Transverse colon (tissue), 4 donors: ENCODE data around the gene MED15. TPM values are rescaled to one million over a fixed set of nuclear protein-coding genes. Genes with fewer than 3 reads are reported as not detected.

ENCODE experiments used
- DNase-seq: peaks from one replicate; pipeline ENCODE4 v3.0.0-alpha.2; 2019
- H3K27ac ChIP-seq, 4 donors: fragments of 200-600 bp; sonication (generic); 2 replicates each; pipeline ENCODE4 v1.5.1; 2016 to 2018; ENCODE audit warnings: inconsistent platforms in 4 of 4
- H3K27me3 ChIP-seq: fragments of 200-600 bp; sonication (generic); 2 replicates; pipeline ENCODE4 v1.5.1; 2017; ENCODE audit warnings: inconsistent platforms
- H3K36me3 ChIP-seq, 4 donors: fragments of 200-600 bp; sonication (generic); 2 replicates each; pipeline ENCODE4 v1.5.1; 2017 to 2019; ENCODE audit warnings: inconsistent platforms in 4 of 4
- H3K4me1 ChIP-seq, 4 donors: fragments of 200-600 bp; sonication (generic); 2 replicates each; pipeline ENCODE4 v1.5.1; 2017 to 2020; ENCODE audit warnings: inconsistent platforms in 4 of 4
- H3K4me3 ChIP-seq, 4 donors: fragments of 200-600 bp; sonication (generic); 1 replicate in 1 of 4; 2 replicates in 3 of 4; pipeline versions ENCODE4 v1.5.1 to v1.6.1; 2017 to 2019; ENCODE audit warnings: inconsistent platforms in 4 of 4
- H3K9me3 ChIP-seq, 2 donors: fragments of 200-600 bp; sonication (generic); 2 replicates each; pipeline ENCODE4 v1.5.1; 2017 to 2019; ENCODE audit warnings: inconsistent platforms in 2 of 2
- EP300 ChIP-seq: sonication (generic); formaldehyde crosslinking; IDR thresholded peaks from one replicate; pipeline ENCODE4 v1.6.1; 2017; ENCODE audit warnings: antibody characterized with exemption, low read depth
- POLR2A ChIP-seq: fragments of 450-650 bp; IDR thresholded peaks from one replicate; pipeline ENCODE4 v1.6.1; 2016; ENCODE audit warnings: antibody characterized with exemption, mild to moderate bottlenecking, moderate library complexity
- POLR2AphosphoS5 ChIP-seq, 3 donors: sonication (generic); formaldehyde crosslinking; IDR thresholded peaks; one replicate each; pipeline ENCODE4 v1.6.1; 2016; ENCODE audit warnings: antibody characterized with exemption in 3 of 3
- WGBS, 2 donors: methylation state at CpG; one replicate each; pipeline ENCODE4 v1.1.5; 2018; ENCODE audit warnings: low coverage in 1 of 2; 5-methylcytosine and 5-hydroxymethylcytosine counted together
- in situ Hi-C, 4 donors: fragments of 200-750 bp; cut with MboI; loops; one replicate each; pipeline versions ENCODE4 v1.15.0 to v1.15.1; 2017; ENCODE audit warnings: low sequenced_read_pairs in 3 of 4, low pct_ligation_motif_present in 1 of 4, low pct_unique_long_range_greater_than_20kb in 1 of 4
- intact Hi-C: fragments of 100-400 bp; cut with DNase I; formaldehyde crosslinking; loops from one replicate; pipeline ENCODE4 v1.15.1; 2023; ENCODE audit warnings: low total_unique reads
- total RNA-seq, 4 donors: library from RNA; depleted of rRNA; stranded (reverse); fragments of >200 nt; gene quantifications; one replicate each; pipeline ENCODE4 v1.1.0, GENCODE V29; 2016
- TF ChIP-seq, protein P1 (sequence below), 5 experiments: fragments of 200-600 bp in 3 of 5; fragments of 450-650 bp in 2 of 5; sonication (generic) in 3 of 5; IDR thresholded peaks; 1 replicate in 2 of 5; 2 replicates in 3 of 5; pipeline ENCODE4 v1.5.1; 2016 to 2017; ENCODE audit warnings: antibody characterized with exemption in 5 of 5, inconsistent platforms in 3 of 5, mild to moderate bottlenecking in 2 of 5, moderate library complexity in 1 of 5

Gene MED15
- total RNA-seq, 4 donors from 2014 or later: 70.3 to 211 (median 116) TPM

DNA sequence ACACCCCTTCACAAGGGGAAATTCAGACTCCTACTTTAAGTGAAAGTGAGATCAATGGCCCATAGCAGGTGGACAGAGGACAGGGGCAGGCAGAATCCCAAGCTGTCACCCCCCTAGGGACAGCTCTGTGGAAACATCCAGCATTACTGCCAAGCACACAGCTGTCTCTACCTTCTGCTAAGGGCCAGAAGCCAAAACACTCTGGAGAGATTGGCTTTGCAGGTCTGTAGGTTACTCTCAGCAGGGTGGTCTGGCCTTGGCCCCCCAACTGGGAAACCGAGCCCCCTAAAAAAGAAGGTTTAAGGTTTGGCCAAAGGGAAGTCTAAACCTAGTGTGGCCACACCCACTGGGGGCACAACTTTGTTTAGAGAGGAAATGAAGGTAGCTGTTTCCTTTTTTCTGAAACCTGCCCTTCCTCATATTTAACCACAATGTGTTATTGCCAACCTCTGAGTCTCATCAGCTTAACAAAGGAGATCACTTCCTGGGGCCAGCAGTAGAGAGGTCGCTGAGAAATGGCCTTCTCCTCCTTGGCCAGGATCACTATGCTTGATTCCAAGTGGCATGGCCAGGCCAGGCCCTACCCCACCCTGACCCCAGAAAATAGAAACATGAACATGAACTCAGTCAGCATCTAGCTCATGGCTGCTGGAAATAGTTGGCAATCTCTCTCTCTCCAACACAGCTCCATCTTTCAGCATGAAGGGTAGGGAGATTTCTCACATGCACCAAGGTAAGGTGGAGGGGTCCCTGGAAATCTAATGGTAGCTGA is 43.9 kb upstream of the MED15 start:
- H3K9me3 ChIP-seq: no peaks in the 10 kb centered on the region
- H3K36me3 ChIP-seq: no peaks in the 10 kb centered on the region
- H3K4me1 ChIP-seq: peaks cover 0 to 8% (median 2%) of the 10 kb centered on the region in 4 donors
- peak overlapping the region in 3 of 4 donors; percentile 29 to 62 (median 39) for H3K27ac ChIP-seq
- in situ Hi-C loops (no loop called here), intact Hi-C loops (no loop called here)
- no peak overlapping the region for H3K4me3 ChIP-seq
- DNase-seq: no peak
- 64% methylated on average over 2 of the region's 2 CpGs; no CpG with 5 or more reads in 1 of the 2 donors for WGBS, 2 donors
- TF ChIP-seq POLR2A (no peak), POLR2AphosphoS5 (IDR thresholded peaks at IDR 0.05) (no peak), EP300 (no peak)
- TF ChIP-seq, protein P1, sequence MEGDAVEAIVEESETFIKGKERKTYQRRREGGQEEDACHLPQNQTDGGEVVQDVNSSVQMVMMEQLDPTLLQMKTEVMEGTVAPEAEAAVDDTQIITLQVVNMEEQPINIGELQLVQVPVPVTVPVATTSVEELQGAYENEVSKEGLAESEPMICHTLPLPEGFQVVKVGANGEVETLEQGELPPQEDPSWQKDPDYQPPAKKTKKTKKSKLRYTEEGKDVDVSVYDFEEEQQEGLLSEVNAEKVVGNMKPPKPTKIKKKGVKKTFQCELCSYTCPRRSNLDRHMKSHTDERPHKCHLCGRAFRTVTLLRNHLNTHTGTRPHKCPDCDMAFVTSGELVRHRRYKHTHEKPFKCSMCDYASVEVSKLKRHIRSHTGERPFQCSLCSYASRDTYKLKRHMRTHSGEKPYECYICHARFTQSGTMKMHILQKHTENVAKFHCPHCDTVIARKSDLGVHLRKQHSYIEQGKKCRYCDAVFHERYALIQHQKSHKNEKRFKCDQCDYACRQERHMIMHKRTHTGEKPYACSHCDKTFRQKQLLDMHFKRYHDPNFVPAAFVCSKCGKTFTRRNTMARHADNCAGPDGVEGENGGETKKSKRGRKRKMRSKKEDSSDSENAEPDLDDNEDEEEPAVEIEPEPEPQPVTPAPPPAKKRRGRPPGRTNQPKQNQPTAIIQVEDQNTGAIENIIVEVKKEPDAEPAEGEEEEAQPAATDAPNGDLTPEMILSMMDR (IDR thresholded peaks at IDR 0.05): no peak
- no peaks in the 10 kb centered on the region for H3K27me3 ChIP-seq

- DNase-seq: no peak
- TF ChIP-seq, protein P1 (IDR thresholded peaks at IDR 0.05): no peak
- no peak for TF ChIP-seq POLR2A
- no peak for TF ChIP-seq POLR2AphosphoS5 (IDR thresholded peaks at IDR 0.05)
- no peaks in the 10 kb centered on the region for H3K9me3 ChIP-seq
- no peaks in the 10 kb centered on the region for H3K27me3 ChIP-seq
- no peaks in the 10 kb centered on the region for H3K36me3 ChIP-seq
- WGBS, 2 donors: 75 to 85% methylated on average over 3 to 11 of the region's 11 CpGs
- no peak overlapping the region for H3K4me3 ChIP-seq
- peak overlapping the region in 3 of 4 donors; percentile 29 to 62 (median 39) for H3K27ac ChIP-seq
- peaks cover 0 to 8% (median 2%) of the 10 kb centered on the region in 4 donors for H3K4me1 ChIP-seq
- in situ Hi-C loops: no loop called here
- intact Hi-C loops: no loop called here
These were observed 43.3 kb upstream of the MED15 start for GRCh38 chr22:20464096-20464614.

- Histone ChIP-seq H3K27ac (peak overlapping the region in 1 of 4 donors; percentile 62), H3K4me3 (no peak overlapping the region), H3K27me3 (no peaks in the 10 kb centered on the region), H3K4me1 (peaks cover 0 to 8% (median 2%) of the 10 kb centered on the region in 4 donors), H3K36me3 (no peaks in the 10 kb centered on the region), H3K9me3 (no peaks in the 10 kb centered on the region)
- intact Hi-C loops (no loop called here), in situ Hi-C loops (no loop called here)
- DNase-seq: no peak
- 96% methylated on average over 6 to 31 of the region's 32 CpGs for WGBS, 2 donors
- TF ChIP-seq, protein P1 (IDR thresholded peaks at IDR 0.05): no peak
- no peak for TF ChIP-seq EP300
- TF ChIP-seq POLR2AphosphoS5 (IDR thresholded peaks at IDR 0.05): no peak
- no peak for TF ChIP-seq POLR2A
These were observed 42.3 kb upstream of the MED15 start for GRCh38 chr22:20464912-20465758.

- DNase-seq: no peak
- Histone ChIP-seq H3K4me3 (no peak overlapping the region), H3K27ac (no peak overlapping the region), H3K27me3 (no peaks in the 10 kb centered on the region), H3K36me3 (no peaks in the 10 kb centered on the region), H3K4me1 (peaks cover 0 to 8% (median 2%) of the 10 kb centered on the region in 4 donors), H3K9me3 (no peaks in the 10 kb centered on the region)
- in situ Hi-C loops: no loop called here
- no peak for TF ChIP-seq POLR2A
- no peak for TF ChIP-seq POLR2AphosphoS5 (IDR thresholded peaks at IDR 0.05)
- TF ChIP-seq, protein P1 (IDR thresholded peaks at IDR 0.05): no peak
- TF ChIP-seq EP300: no peak
- WGBS, 2 donors: 86% methylated on average over 5 of the region's 5 CpGs
- intact Hi-C loops: no loop called here
These were observed 41.7 kb upstream of the MED15 start for GRCh38 chr22:20465759-20466077.
